HG02970 (cell line): ENCODE results near the gene LAMTOR2.
"Not testable (repeated sequence)": the region's sequence is repeated elsewhere in the genome, so short reads cannot be mapped to it uniquely, and the experiment has no call there.

Source experiments
- ATAC-seq: cut with Tn5 transposase; IDR thresholded peaks from one replicate; pipeline ENCODE4 v1.9.1; 2021; ENCODE audit warnings: mild to moderate bottlenecking, moderate library complexity, moderate number of reproducible peaks; ENCODE audit not compliant: unreplicated experiment, low FRiP score

Gene LAMTOR2

DNA sequence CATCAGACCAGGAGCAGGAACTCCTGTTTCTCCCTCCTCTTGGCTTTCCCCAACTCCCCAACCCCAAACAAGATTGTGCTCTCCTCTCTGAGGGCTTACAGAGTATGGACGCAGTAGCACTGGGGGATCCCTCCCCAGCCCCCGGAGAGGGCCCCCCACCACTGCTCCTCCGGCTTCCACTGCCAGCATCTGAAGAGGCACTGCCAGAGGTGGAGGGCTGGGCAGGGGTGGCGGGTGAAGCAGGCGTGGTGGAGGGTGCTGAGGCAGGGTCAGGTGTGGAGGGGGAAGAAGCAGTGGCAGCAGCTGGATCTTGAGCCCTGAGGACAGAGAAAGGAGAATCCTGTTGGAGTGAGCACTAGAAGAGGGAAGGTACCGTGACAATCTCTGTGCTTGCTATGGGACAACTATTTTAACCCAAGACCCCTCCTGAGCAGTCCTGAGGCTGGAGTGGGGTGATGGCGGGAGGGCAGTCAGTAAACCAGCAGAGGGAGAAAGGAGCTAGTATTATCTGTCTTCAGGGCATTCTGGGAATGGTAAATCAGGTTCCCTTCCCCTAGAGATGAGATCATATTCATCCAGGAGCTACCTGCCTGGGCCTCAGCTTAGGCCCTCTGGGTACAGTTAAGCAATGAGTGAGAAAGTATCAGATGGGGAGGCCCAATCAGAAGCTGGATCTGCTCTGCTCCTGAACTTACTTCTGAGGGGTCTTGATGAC, 3.4 kb upstream of the LAMTOR2 start:
- no peak for ATAC-seq

DNA sequence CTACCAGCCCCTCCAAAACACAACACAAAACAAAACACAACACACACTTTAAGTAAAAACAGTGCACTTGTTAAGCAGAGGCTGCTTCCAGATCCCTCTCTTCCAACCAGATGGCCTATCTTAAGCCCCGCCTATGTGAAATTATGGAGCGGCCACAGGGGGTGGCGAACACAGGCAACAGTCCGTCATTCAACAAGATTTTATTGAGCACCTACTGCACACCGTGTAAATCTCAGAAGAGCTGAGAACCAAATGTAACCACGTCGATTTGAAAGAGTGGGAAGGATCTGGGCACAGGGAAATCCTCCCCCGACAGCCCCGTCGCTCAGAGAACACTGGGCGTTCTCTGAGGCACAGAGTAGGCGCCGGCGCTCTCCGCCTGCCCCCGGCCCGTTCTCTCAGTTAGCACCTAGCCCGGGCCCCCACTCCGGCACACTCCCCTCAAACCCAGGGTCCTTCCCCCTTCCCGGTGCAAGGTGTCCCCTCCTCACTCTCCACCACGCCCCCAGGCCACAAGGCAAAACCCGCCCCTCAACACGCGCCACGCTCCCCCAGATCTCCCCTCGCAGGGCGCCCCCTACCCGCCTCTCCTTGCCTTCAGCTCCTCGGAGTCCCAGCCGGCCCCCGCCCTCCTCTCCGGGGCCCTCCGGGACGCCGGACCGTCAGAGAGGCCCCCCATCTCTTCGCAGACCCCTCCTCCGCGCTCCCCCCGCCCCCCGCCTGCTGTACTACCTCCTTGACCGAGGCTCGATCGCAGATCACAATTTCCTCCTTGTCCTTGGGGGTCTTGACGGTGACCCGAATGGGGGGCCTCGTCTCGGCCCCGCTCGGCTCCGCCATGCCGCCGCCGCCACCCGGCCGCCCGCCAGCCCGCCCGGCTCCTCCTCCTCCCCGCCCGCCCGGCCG, 1.5 kb upstream of the LAMTOR2 start:
- ATAC-seq = no peak

DNA sequence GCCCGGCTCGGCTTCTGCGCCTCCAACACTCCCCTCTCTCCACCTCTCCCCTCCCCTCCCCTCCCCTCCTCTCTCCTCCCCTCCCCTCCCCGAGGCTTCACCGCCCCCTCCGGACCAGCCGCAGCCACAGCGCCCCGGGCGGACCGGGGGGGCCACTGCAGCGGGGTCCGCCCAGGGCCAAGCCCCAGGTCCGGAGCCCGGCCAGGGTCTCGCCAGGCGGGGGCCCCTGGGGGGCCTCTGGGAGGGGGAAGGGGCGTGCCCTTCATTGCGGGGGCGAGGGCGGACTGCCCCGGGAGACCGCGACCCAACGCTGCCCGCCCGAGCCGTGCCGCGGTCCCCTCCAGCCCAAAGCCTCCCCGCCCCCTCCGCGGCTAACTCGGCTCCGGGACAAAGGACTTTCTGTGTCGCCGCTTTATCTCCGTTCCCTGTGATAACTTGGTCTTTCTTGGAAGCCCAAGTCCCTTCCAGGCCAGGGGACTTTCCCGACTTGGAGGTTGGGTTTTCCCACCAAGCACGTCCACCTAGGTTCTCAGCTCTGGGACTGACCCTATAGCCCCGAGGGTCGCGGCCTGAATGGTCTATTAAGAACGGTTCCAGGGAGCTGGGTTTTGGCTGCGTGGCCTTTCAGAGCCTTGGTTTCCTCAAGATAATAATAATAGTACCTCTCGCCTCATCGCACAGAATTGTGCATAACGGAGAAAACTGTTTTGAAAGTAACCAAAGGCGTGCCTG, 648 bp upstream of the LAMTOR2 start, which contains the start of gene UBQLN4:
Gene UBQLN4, minus strand, starts transcription at position 31 of the 732 bp plus-strand sequence. CDS start 97 bp downstream, outside the sequence.
- ATAC-seq = peak; percentile 47

DNA sequence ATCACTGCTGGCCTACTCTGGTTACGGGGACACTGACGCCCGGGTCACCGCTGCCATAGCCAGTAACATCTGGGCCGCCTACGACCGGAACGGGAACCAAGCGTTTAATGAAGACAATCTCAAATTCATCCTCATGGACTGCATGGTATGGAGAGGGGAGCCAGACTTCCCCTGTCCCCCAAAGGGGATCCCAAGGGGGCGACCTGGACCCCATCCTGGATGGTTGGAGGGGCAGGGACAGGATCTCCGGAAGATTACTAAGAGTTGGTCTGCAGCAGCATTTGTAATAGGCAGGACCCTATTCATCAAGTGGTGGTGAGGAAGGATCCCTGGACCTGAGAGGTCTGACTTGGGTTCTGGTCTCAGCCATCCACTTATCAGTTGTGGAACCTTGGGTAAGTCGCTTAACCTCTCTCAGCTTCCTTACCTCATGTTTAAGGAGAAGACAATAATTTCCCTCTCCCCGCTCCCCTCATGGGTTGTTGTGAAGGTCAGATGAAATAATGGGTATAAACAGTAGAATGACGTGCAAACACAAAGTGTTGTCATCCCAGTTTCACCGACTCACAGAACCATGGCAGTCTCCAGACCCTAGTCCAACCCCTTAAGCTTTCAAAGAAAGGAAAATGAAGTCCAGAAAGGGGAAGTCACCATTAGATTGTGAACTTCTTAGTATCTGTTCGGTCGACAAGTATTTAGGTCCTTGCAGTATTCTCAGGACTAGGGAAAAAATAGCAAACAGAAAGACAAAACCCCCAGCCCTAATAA, 883 bp downstream of the LAMTOR2 start:
- ATAC-seq = no peak

DNA sequence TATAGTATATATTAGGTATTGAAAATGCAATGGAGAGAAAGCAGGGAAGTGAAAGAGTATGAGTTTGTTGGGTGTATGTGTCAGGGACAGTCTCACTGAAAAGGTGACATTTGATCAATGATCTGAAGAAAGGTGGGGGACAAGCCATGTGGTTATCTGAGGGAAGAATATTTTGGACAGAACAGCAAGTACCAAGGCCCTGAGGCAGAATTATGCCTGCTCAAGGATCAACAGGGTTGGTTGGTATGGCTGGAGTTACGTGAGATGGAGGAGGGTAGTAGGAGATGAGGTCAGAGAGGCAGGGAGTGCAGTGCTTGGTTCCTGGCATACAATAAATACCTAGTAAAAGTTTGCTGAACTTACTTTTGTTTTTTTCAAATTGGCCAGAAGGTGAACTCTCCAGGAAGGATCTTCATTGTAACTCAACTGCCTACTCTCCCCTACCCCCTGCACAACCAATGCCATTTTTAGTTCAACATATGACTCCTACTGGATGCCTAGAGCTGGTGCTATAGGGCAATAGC, 1.8 kb downstream of the LAMTOR2 start:
- ATAC-seq = no peak

DNA sequence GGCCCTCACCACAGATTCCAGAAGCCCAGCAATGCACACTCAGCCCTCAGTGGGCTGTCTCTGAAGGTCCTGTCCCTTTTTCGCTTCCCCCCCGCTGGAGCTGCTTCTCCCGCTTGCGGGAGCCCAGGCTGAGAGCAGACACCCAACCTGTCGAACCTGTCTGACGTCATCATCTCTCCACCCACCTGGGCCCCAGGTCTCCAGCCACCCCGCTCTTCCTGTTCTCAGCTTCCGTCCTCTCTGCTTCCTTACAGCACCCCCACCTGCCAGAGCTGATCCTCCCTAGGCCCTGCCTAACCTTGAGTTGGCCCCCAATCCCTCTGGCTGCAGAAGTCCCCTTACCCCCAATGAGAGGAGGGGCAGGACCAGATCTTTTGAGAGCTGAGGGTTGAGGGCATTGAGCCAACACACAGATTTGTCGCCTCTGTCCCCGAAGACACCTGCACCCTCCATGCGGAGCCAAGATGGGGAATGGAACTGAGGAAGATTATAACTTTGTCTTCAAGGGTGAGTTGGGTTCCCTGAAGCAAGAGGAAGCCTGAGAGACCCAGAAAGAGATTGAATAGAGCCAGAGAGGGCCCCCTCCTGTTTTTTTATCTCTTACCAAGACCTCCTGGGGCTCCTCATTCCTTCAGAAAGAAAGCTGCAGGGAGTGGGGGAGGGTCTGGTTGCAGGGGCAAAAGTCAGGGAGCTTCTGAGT, 6.5 kb downstream of the LAMTOR2 start, which contains the start of gene RAB25:
Gene RAB25, plus strand, starts transcription at position 224 of the 700 bp plus-strand sequence. Its CDS starts 241 bp downstream, at position 465.
- ATAC-seq = no peak

DNA sequence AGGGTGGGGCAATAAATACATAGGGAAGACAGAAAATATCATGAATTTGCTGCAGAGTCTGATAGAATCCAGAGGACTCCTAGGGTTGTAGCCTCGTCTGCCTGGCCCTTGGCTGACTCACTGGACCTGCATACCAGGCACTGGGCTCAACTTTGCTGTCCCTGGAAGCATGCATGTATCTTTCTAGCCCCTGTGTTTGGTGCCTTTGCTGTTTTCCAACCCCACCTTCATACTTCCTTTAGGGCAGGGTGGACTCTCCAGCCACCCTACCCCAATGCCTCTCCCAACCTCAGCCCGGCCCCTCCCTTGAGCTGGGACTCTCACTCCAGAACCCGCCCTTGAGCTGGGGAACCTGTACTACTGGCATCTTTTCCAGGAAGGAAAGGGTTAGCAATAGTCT, 7.6 kb downstream of the LAMTOR2 start:
- ATAC-seq = no peak

DNA sequence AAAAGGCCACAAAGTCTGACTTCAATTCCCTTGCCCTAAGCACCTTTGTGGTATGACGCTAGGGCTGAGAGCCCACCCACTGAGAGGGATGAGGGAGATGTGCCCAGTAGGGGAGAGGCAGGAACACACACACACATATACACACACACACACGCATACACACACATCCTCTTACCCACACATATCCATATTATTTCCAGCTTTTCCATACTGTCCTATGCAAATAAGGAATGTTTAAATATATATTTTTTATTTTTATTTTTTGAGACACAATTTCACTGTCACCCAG, 9.4 kb downstream of the LAMTOR2 start:
- no peak for ATAC-seq

DNA sequence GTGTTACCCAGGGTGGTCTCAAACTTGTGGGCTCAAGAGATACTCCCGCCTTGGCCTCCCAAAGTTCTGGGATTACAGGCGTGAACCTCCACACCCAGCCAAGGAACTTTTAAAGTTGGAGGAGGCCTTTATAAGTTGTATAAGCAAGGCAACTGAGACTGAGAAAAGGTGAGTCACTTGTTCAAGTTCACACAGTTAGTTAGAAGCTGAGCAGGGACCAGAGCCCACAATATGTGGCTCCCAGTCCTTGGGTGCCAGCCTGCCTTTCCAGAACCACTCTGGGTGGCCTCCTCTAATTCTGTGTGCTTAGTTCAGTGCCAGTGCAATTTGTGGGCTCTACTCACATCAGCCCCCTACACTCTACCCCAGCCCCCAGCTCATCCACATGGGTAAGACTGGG, 10.0 kb downstream of the LAMTOR2 start:
- no peak for ATAC-seq

DNA sequence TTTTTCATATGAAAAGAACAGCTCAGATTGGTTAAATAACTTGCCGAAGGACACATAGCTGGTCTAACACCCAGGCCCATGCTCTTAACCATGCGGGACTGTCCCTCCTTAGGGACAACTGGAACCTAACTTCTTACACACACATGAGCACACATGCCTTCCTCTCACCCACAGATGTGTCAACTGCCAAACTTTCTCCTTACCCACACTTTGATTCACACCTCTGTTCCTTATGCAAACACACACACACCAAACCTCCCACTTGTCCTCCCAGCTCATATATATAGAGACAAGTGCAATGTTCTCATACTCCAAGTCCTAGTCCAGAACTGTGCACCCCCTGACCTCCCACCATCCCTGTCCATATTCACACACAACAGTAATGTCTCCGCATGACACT, 10.6 kb downstream of the LAMTOR2 start:
- no peak for ATAC-seq

DNA sequence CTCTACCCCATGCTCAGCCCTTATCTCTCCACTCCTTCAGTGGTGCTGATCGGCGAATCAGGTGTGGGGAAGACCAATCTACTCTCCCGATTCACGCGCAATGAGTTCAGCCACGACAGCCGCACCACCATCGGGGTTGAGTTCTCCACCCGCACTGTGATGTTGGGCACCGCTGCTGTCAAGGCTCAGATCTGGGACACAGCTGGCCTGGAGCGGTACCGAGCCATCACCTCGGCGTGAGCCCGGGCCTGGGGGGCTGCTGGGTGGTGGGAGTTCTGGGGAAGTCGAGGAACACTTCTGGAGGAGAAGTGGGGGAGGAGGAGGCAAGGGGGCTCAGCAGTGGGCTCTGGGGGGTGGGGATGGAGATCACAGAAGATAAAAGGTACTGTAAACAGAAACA, 11.3 kb downstream of the LAMTOR2 start:
- no peak for ATAC-seq

DNA sequence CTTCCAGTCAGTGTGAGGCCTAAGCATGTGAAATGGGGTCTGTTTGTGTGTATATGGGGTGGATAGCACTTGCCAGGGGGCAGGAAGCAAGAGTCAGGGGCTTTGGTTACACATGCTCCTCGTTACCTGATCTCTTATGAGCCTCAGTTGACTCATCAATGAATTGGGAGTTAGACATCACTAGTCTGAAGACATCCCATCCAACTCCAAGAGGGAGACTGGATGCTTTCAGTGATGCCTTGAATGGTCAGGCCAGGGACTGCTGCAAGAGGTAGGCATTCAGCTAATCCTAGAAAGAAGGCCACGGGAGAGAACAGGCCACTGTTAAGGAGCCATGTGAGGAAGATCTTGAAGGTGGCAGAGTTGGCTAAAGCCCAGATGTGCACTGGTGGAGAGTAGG, 12.7 kb downstream of the LAMTOR2 start:
- no peak for ATAC-seq

DNA sequence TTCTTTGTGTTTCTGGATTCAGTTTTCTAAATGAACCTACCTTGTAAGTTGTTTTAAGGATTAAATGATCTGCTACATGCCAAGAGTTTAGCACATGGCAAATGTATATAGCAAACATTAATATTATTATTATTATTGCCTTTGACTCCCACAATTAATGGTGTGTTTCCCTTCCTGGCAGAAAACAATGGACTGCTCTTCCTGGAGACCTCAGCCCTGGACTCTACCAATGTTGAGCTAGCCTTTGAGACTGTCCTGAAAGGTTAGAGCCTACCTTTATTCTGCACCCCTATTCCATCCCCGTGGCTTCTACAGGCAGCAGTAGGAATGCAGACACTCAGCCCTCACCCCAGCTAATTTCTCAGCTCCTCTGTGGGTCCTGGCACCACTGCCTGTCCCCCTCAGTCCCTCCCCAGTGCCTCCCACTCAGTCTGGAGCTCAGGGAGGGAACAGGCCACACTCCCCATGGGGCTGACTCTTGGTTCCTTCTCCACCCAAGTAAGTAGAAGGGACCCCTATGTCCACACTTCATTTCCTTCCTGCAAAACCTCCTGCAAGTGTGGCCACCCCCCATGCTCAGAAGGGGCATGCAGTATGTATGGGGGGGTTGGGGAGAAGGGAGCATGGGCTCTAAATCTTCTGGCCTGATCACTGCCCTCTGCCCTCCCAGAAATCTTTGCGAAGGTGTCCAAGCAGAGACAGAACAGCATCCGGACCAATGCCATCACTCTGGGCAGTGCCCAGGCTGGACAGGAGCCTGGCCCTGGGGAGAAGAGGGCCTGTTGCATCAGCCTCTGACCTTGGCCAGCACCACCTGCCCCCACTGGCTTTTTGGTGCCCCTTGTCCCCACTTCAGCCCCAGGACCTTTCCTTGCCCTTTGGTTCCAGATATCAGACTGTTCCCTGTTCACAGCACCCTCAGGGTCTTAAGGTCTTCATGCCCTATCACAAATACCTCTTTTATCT, 15.2 kb downstream of the LAMTOR2 start:
- ATAC-seq = no peak

DNA sequence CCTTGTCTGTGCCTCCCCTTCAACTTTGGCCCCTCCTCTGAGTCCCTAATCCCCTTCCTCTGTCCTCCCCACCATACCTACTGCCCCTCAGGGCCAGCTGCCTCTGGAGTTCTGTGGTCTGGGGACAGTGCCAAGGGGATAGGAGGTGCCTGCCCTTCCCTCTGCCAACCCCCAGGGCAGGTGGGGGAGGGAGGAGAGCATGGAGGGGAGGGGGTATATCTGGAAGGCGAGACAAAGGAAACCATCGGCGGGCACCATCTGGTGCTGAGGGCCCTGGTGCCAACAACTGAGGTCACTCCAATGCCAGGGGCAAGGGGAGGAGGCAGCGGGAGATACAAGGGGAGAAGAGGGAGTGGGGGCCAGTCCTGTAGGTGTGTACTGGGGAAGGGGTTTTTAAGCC, 16.0 kb downstream of the LAMTOR2 start:
- ATAC-seq = no peak

DNA sequence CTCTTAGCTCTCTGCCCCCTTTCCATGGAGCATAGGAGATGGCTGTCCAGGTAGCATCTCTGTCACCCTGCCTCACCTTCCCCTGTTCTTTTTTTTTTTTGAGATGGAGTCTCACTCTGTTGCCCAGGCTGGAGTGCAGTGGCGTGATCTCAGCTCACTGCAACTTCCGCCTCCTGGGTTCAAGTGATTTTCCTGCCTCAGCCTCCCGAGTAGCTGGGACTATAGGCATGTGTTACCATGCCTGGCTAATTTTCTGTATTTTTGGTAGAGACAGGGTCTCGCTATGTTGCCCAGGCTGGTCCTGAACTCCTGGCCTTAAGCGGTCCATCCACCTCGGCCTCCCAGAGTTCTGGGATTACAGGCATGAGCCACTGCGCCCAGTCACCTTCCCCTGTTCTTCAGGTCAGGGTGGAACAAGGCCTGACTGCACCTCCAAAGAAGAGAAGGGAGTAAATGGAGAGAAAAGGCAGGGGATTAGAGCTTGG, 16.8 kb downstream of the LAMTOR2 start:
- ATAC-seq = not testable (repeated sequence)

DNA sequence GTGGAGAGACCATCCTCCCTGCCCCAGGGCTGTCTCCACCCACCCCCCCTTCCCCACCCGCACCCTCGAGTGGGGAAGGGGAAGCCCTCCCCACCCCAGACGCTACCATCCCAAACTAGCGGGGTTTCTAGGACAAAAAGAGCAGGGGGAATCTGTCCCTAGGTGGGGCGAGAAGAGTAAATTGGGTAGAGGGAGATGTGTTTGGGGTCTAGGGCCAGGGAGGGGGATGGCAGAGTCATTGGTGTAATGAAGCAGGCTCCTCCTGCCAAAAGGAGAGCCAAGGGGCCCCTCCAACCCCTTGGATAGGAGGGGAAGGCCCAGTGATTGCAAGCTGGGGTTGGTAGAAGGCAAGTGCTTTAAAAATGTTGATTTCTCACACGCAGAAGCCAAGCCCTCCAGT, 17.7 kb downstream of the LAMTOR2 start:
- no peak for ATAC-seq

DNA sequence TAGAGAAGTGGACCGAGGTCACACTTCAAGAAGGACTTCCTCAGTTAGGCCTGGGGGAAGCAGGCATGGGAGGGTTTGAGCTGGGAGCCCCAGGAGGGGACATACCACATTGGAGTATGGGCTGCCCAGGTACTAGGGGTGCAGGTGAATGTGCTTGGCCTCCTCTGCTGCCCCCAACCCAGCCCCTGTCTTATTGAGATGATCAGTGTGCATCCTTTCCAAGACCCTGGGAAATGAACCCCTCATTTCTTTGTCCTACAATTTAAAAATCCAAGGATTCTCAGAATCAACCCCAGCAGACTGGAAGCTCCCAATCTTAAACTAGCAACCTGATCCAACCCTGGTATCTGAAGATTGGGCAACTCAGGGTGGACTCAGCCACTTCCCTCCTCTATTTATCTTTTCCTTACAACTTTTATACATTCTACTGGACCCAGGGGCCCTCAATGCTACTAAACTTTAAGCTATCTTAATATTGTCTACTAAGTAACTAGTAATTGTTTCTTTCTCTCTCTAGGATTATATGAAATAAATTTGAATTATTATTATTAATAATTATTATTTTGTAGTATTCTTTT, 18.6 kb downstream of the LAMTOR2 start:
- no peak for ATAC-seq

DNA sequence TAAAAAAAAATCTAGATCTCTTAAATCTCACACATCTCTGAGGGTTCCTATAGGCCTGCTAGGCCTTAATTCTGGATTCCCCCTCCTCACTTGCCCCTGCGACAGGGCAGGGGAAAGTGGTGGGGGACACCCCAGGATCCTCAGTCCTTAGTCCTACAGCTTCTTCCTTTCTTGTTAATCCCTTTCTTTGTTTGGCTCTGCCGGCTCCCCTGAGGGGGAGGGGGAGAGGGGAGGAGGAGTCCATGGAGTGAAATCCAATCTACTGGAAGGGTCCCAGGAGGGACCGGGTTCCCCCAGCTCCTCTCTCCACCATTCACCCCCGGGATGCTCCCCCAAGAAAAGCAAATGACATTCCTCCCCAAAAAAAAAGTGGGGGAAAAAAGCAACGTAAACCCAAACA, 19.2 kb downstream of the LAMTOR2 start:
- ATAC-seq = no peak
